ENCODE measurements around the gene CSAD.

DNA sequence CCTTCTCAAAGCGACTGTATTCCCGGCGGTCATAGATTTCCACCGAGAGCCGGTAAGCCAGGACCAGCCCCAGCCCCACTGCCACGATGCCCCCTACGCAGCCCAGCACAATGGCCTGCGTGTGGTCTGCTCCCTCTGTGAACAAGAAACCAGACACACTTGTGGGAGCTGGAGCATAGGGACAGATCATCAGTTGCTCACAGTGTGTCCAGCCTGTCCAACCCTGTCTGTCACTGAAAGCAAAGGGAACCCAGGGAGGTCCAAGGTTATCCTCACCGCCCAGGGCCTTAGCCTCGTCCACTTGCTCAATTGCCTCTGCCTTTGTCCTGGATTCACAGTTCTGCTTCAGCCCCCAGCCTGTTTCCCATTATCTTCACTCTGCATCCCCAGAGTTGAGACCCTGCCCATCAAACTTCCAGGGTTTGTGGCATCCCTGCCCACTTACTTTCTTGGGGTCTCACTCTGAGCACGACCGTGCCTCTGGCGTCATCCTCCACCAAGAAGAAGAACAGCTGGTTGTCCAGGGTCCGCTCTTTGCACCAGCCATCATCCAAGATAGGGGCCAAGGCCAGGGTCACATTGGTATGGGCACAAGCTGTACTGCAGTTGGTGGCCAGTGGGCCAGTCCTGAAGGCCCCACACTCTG, 11.3 kb upstream of the CSAD start:
- TF ChIP-seq, protein P1, sequence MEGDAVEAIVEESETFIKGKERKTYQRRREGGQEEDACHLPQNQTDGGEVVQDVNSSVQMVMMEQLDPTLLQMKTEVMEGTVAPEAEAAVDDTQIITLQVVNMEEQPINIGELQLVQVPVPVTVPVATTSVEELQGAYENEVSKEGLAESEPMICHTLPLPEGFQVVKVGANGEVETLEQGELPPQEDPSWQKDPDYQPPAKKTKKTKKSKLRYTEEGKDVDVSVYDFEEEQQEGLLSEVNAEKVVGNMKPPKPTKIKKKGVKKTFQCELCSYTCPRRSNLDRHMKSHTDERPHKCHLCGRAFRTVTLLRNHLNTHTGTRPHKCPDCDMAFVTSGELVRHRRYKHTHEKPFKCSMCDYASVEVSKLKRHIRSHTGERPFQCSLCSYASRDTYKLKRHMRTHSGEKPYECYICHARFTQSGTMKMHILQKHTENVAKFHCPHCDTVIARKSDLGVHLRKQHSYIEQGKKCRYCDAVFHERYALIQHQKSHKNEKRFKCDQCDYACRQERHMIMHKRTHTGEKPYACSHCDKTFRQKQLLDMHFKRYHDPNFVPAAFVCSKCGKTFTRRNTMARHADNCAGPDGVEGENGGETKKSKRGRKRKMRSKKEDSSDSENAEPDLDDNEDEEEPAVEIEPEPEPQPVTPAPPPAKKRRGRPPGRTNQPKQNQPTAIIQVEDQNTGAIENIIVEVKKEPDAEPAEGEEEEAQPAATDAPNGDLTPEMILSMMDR (conservative IDR thresholded peaks at IDR 0.05 in 1 of 2, IDR thresholded peaks at IDR 0.05 in 1 of 2; ENCODE audit: extremely low read depth in 1 of 2, insufficient read depth in 1 of 2, low read depth in 1 of 2, low read length in 2 of 2) = no peak
- TF ChIP-seq EZH2 (IDR thresholded peaks at IDR 0.05; ENCODE audit: borderline replicate concordance, low read length) = no peak

Data from mammary epithelial cell (primary cell).